Measurements from ENCODE around the gene GSK3A.

Gene GSK3A

DNA sequence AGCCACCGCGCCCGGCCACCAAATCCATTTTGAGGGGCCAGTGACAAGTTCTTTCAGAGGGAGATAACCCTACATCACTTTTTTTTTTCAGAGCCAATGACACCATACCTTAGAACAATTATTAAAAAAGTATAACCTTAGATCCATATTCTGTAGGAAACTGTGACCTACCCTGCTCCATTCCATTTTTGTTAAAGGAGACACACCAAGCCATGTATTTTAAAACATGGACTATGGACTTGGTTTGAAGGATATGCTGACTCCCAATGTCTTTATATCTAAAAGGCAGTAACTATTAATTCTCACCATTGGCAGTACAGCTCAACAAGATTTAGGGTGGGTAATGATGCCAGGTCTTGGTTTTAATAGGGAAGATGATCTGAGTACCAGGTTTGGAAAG is 1.1 kb downstream of the GSK3A start:
- H3K4me3 ChIP-seq (ENCODE audit: low read length): peak overlapping the region; percentile 67
- H3K9me3 ChIP-seq (ENCODE audit: control insufficient read depth, low read depth, low read length): no peaks in the 10 kb centered on the region
- H3K4me1 ChIP-seq (ENCODE audit: control insufficient read depth, low read depth, low read length): peaks cover 15% of the 10 kb centered on the region
- H3K27ac ChIP-seq (ENCODE audit: low read length): no peak overlapping the region
- H3K36me3 ChIP-seq (ENCODE audit: control insufficient read depth, low read depth, low read length): peaks cover 5% of the 10 kb centered on the region
- no peaks in the 10 kb centered on the region for H3K27me3 ChIP-seq (ENCODE audit: control insufficient read depth, insufficient read depth, low read length)
- peak overlapping the region; percentile 50 for H3K9ac ChIP-seq (ENCODE audit: low read length)

DNA sequence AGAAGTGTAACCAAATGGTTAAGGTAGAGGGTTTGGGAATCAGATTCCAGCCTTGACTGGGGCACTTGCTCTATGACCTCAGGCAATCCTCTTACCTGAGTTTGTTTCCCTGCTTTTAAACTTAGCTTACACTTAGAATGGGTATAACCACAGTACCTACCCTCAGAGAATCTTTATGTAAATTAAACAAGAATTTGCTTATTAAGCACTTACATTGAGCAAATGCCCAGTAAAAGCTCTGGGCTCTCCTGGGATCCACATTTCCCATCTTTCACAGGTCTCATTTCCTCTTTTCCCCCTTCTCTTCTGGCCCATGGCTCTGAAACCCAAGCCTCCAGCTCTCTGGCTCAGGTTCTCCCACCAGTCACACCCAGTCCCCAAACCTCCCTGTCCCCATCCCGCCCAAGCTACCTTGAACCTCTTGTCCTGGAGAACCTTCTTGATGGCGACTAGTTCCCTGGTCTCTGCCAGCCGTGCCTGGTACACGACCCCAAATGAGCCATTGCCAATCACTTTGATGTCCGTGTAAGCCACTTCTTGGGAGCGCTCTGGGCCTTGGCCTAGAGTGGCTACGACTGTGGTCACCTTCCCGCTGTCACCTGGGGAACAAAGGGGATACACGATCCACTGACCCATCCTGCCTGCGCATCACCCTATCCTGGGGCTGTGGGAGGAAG is 2.7 kb downstream of the GSK3A start:
- H3K27ac ChIP-seq (ENCODE audit: low read length): no peak overlapping the region
- no peaks in the 10 kb centered on the region for H3K27me3 ChIP-seq (ENCODE audit: control insufficient read depth, insufficient read depth, low read length)
- peaks cover 18% of the 10 kb centered on the region for H3K36me3 ChIP-seq (ENCODE audit: control insufficient read depth, low read depth, low read length)
- no peak overlapping the region for H3K9ac ChIP-seq (ENCODE audit: low read length)
- no peaks in the 10 kb centered on the region for H3K9me3 ChIP-seq (ENCODE audit: control insufficient read depth, low read depth, low read length)
- no peak overlapping the region for H3K4me3 ChIP-seq (ENCODE audit: low read length)
- H3K4me1 ChIP-seq (ENCODE audit: control insufficient read depth, low read depth, low read length): peaks cover 11% of the 10 kb centered on the region

- Histone ChIP-seq H3K4me3 (ENCODE audit: low read length) (no peak overlapping the region), H3K27me3 (ENCODE audit: control insufficient read depth, insufficient read depth, low read length) (no peaks in the 10 kb centered on the region), H3K9ac (ENCODE audit: low read length) (no peak overlapping the region), H3K27ac (ENCODE audit: low read length) (no peak overlapping the region), H3K36me3 (ENCODE audit: control insufficient read depth, low read depth, low read length) (peaks cover 47% of the 10 kb centered on the region), H3K9me3 (ENCODE audit: control insufficient read depth, low read depth, low read length) (no peaks in the 10 kb centered on the region), H3K4me1 (ENCODE audit: control insufficient read depth, low read depth, low read length) (no peaks in the 10 kb centered on the region)
Measured at GRCh38 chr19:42235181-42235580, 7.2 kb downstream of the GSK3A start.

GRCh38 chr19:42234364-42234763 is 8.0 kb downstream of the GSK3A start:
- Histone ChIP-seq H3K4me1 (ENCODE audit: control insufficient read depth, low read depth, low read length) (no peaks in the 10 kb centered on the region), H3K9ac (ENCODE audit: low read length) (no peak overlapping the region), H3K27me3 (ENCODE audit: control insufficient read depth, insufficient read depth, low read length) (no peaks in the 10 kb centered on the region), H3K9me3 (ENCODE audit: control insufficient read depth, low read depth, low read length) (no peaks in the 10 kb centered on the region), H3K27ac (ENCODE audit: low read length) (no peak overlapping the region), H3K36me3 (ENCODE audit: control insufficient read depth, low read depth, low read length) (peaks cover 51% of the 10 kb centered on the region), H3K4me3 (ENCODE audit: low read length) (no peak overlapping the region)

DNA sequence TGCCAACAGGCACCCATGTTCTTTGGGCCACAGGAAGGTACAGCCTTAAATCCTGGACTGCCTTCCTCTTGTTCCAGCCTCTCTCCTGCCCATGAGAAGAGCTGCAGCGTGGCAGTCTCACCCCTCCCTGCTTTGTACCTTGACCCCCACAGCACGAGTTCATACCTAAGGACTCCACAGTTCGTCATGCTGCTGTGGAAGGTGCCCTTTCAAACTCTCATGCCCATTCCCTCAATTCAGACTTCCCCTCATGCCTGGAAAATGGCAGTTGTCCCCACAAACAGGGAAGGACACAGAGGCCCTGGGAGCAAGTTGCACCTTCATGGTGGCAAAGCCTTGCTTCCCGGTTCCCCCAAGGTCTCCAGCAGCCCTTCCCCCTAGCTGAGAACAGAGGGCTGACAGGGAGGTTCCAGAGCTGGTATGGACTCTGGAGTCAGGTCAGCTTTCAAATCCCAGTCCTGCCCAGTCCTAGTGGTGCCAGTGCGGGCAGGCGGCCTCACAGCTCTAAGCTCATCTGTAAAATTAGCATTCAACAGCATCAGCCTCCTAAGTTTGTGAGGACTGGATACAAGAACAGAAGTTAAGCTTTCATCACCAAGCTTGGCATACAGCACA is 8.6 kb downstream of the GSK3A start:
- H3K36me3 ChIP-seq (ENCODE audit: control insufficient read depth, low read depth, low read length): peaks cover 51% of the 10 kb centered on the region
- H3K4me3 ChIP-seq (ENCODE audit: low read length): no peak overlapping the region
- H3K9me3 ChIP-seq (ENCODE audit: control insufficient read depth, low read depth, low read length): no peaks in the 10 kb centered on the region
- H3K27me3 ChIP-seq (ENCODE audit: control insufficient read depth, insufficient read depth, low read length): no peaks in the 10 kb centered on the region
- no peak overlapping the region for H3K27ac ChIP-seq (ENCODE audit: low read length)
- no peaks in the 10 kb centered on the region for H3K4me1 ChIP-seq (ENCODE audit: control insufficient read depth, low read depth, low read length)
- H3K9ac ChIP-seq (ENCODE audit: low read length): no peak overlapping the region

DNA sequence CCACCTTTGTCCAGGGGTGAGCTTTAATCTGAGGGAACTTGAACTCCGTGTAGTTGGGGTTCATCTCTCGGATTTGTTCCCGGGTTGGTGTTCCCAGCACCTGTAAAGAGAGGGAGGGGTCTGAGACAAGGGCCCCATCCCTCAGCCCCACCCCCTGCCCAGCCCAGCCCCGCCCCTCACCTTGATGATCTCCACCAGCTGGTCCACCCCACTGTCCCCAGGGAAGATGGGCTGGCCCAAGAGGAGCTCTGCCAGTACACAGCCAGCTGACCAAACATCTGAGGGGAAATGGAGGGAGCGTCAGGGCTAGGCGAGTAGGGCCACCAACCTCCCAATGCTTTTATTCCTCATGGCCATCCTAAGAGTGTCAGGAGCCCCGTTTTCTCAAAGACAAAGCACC is 9.3 kb downstream of the GSK3A start:
- Histone ChIP-seq H3K9me3 (ENCODE audit: control insufficient read depth, low read depth, low read length) (no peaks in the 10 kb centered on the region), H3K36me3 (ENCODE audit: control insufficient read depth, low read depth, low read length) (peaks cover 55% of the 10 kb centered on the region), H3K9ac (ENCODE audit: low read length) (no peak overlapping the region), H3K4me3 (ENCODE audit: low read length) (no peak overlapping the region), H3K4me1 (ENCODE audit: control insufficient read depth, low read depth, low read length) (no peaks in the 10 kb centered on the region), H3K27me3 (ENCODE audit: control insufficient read depth, insufficient read depth, low read length) (no peaks in the 10 kb centered on the region), H3K27ac (ENCODE audit: low read length) (no peak overlapping the region)

DNA sequence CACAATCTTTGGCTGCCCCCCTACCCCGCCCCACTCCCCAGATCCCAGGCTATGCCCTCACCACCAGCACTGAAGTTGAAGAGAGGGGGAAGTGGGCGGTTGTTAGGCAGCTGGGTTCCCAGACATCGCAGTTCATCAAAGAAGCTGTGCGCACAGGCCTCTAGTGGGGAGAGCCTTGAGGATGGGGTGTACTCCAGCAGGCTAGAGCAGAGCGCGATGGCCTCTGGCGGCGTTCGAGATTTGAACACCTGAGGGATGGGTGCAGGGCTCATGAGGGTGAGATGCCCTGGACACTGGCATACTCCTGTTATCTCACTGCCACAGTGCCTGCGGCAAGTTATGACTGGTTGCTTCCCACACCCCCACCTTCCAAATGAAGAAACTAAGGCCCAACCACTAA is 10.0 kb downstream of the GSK3A start:
- Histone ChIP-seq H3K4me3 (ENCODE audit: low read length) (no peak overlapping the region), H3K27me3 (ENCODE audit: control insufficient read depth, insufficient read depth, low read length) (no peaks in the 10 kb centered on the region), H3K9ac (ENCODE audit: low read length) (no peak overlapping the region), H3K27ac (ENCODE audit: low read length) (no peak overlapping the region), H3K36me3 (ENCODE audit: control insufficient read depth, low read depth, low read length) (peaks cover 55% of the 10 kb centered on the region), H3K4me1 (ENCODE audit: control insufficient read depth, low read depth, low read length) (no peaks in the 10 kb centered on the region), H3K9me3 (ENCODE audit: control insufficient read depth, low read depth, low read length) (no peaks in the 10 kb centered on the region)

GRCh38 chr19:42230571-42230970 is 11.8 kb downstream of the GSK3A start:
- no peaks in the 10 kb centered on the region for H3K4me1 ChIP-seq (ENCODE audit: control insufficient read depth, low read depth, low read length)
- H3K27me3 ChIP-seq (ENCODE audit: control insufficient read depth, insufficient read depth, low read length): no peaks in the 10 kb centered on the region
- H3K36me3 ChIP-seq (ENCODE audit: control insufficient read depth, low read depth, low read length): peaks cover 58% of the 10 kb centered on the region
- H3K27ac ChIP-seq (ENCODE audit: low read length): no peak overlapping the region
- H3K4me3 ChIP-seq (ENCODE audit: low read length): no peak overlapping the region
- no peaks in the 10 kb centered on the region for H3K9me3 ChIP-seq (ENCODE audit: control insufficient read depth, low read depth, low read length)
- H3K9ac ChIP-seq (ENCODE audit: low read length): no peak overlapping the region

- Histone ChIP-seq H3K27ac (ENCODE audit: low read length) (no peak overlapping the region), H3K9ac (ENCODE audit: low read length) (no peak overlapping the region), H3K4me1 (ENCODE audit: control insufficient read depth, low read depth, low read length) (no peaks in the 10 kb centered on the region), H3K27me3 (ENCODE audit: control insufficient read depth, insufficient read depth, low read length) (no peaks in the 10 kb centered on the region), H3K4me3 (ENCODE audit: low read length) (no peak overlapping the region), H3K36me3 (ENCODE audit: control insufficient read depth, low read depth, low read length) (peaks cover 56% of the 10 kb centered on the region), H3K9me3 (ENCODE audit: control insufficient read depth, low read depth, low read length) (no peaks in the 10 kb centered on the region)
Measured at GRCh38 chr19:42229855-42230351, 12.5 kb downstream of the GSK3A start.

GRCh38 chr19:42229301-42229854 is 13.0 kb downstream of the GSK3A start:
- no peaks in the 10 kb centered on the region for H3K4me1 ChIP-seq (ENCODE audit: control insufficient read depth, low read depth, low read length)
- no peak overlapping the region for H3K4me3 ChIP-seq (ENCODE audit: low read length)
- H3K9me3 ChIP-seq (ENCODE audit: control insufficient read depth, low read depth, low read length): no peaks in the 10 kb centered on the region
- no peak overlapping the region for H3K27ac ChIP-seq (ENCODE audit: low read length)
- H3K9ac ChIP-seq (ENCODE audit: low read length): no peak overlapping the region
- H3K36me3 ChIP-seq (ENCODE audit: control insufficient read depth, low read depth, low read length): peaks cover 57% of the 10 kb centered on the region
- no peaks in the 10 kb centered on the region for H3K27me3 ChIP-seq (ENCODE audit: control insufficient read depth, insufficient read depth, low read length)

GRCh38 chr19:42228641-42229040 is 13.8 kb downstream of the GSK3A start:
- Histone ChIP-seq H3K27ac (ENCODE audit: low read length) (no peak overlapping the region), H3K36me3 (ENCODE audit: control insufficient read depth, low read depth, low read length) (peaks cover 54% of the 10 kb centered on the region), H3K4me1 (ENCODE audit: control insufficient read depth, low read depth, low read length) (no peaks in the 10 kb centered on the region), H3K4me3 (ENCODE audit: low read length) (no peak overlapping the region), H3K27me3 (ENCODE audit: control insufficient read depth, insufficient read depth, low read length) (no peaks in the 10 kb centered on the region), H3K9me3 (ENCODE audit: control insufficient read depth, low read depth, low read length) (no peaks in the 10 kb centered on the region), H3K9ac (ENCODE audit: low read length) (no peak overlapping the region)

GRCh38 chr19:42226886-42227285 is 15.5 kb downstream of the GSK3A start:
- H3K4me1 ChIP-seq (ENCODE audit: control insufficient read depth, low read depth, low read length): no peaks in the 10 kb centered on the region
- no peak overlapping the region for H3K9ac ChIP-seq (ENCODE audit: low read length)
- H3K27ac ChIP-seq (ENCODE audit: low read length): no peak overlapping the region
- no peaks in the 10 kb centered on the region for H3K27me3 ChIP-seq (ENCODE audit: control insufficient read depth, insufficient read depth, low read length)
- H3K36me3 ChIP-seq (ENCODE audit: control insufficient read depth, low read depth, low read length): peaks cover 46% of the 10 kb centered on the region
- no peak overlapping the region for H3K4me3 ChIP-seq (ENCODE audit: low read length)
- no peaks in the 10 kb centered on the region for H3K9me3 ChIP-seq (ENCODE audit: control insufficient read depth, low read depth, low read length)
